HepG2 (cell line): ENCODE data around the gene OR2S2. TPM values are rescaled to one million over a fixed set of nuclear protein-coding genes. Genes with fewer than 3 reads are reported as not detected.

Source experiments
- MLLT10 ChIP-seq: sonication (generic); formaldehyde crosslinking; IDR thresholded peaks from 2 replicates; pipeline ENCODE4 v1.4.0; 2020; ENCODE audit warnings: missing genetic modification reagents
- RAD21 ChIP-seq: fragments of 450-650 bp; formaldehyde crosslinking; IDR thresholded peaks from 2 replicates; pipeline ENCODE4 v1.5.0; 2020; ENCODE audit warnings: mild to moderate bottlenecking
- TBL1XR1 ChIP-seq: fragments of 150-350 bp; IDR thresholded peaks from 2 replicates; pipeline ENCODE4 v1.6.1; 2014; ENCODE audit warnings: borderline replicate concordance, low read length; ENCODE audit not compliant: partially characterized antibody
- ZKSCAN8 ChIP-seq: IDR thresholded peaks from 2 replicates; pipeline ENCODE4 v1.6.1; 2016; ENCODE audit warnings: borderline replicate concordance, missing genetic modification reagents, missing compliant biosample characterization
- ZNF124 ChIP-seq: sonication (generic); formaldehyde crosslinking; IDR thresholded peaks from 2 replicates; pipeline ENCODE4 v1.4.0; 2020; ENCODE audit warnings: missing genetic modification reagents
- ZNF333 ChIP-seq: sonication (generic); formaldehyde crosslinking; IDR thresholded peaks from 2 replicates; pipeline ENCODE4 v1.4.0; 2020; ENCODE audit warnings: mild to moderate bottlenecking, missing genetic modification reagents, borderline replicate concordance
- ZNF564 ChIP-seq: sonication (generic); formaldehyde crosslinking; IDR thresholded peaks from 2 replicates; pipeline ENCODE4 v1.8.1; 2023; ENCODE audit warnings: mild to moderate bottlenecking, missing genetic modification reagents
- polyA plus RNA-seq, 8 experiments: library from polyadenylated mRNA; depleted of rRNA in 3 of 8; stranded (reverse) in 7 of 8; unstranded in 1 of 8; fragments of >200 nt; fragmentation: Illumina TruSeq in 4 of 8; extraction: Trizol in 4 of 8; gene quantifications; 2 replicates each; pipeline versions ENCODE4 v1.2.1 to v1.2.3, GENCODE V29; 2011 to 2016; ENCODE audit warnings: low read depth in 4 of 8, missing spikeins in 1 of 8, mixed read lengths in 1 of 8; ENCODE audit not compliant: insufficient read depth in 1 of 8
- total RNA-seq, 5 experiments: library from RNA; depleted of rRNA; stranded (reverse); fragments of >200 nt; fragmentation: Illumina TruSeq; extraction: Trizol; gene quantifications; 2 replicates each; pipeline ENCODE4 v1.2.3, GENCODE V29; 2016; ENCODE audit warnings: low read depth in 1 of 5
- TF ChIP-seq, protein P1 (sequence below): sonication (generic); formaldehyde crosslinking; IDR thresholded peaks from 2 replicates; pipeline ENCODE4 v1.4.0; 2020; ENCODE audit warnings: missing genetic modification reagents, borderline replicate concordance
- TF ChIP-seq, protein P2 (sequence below): sonication (generic); formaldehyde crosslinking; IDR thresholded peaks from 2 replicates; pipeline ENCODE4 v1.8.0; 2022; ENCODE audit warnings: mild to moderate bottlenecking, missing genetic modification reagents, moderate library complexity
- TF ChIP-seq, protein P3 (sequence below): sonication (generic); formaldehyde crosslinking; IDR thresholded peaks from 2 replicates; pipeline ENCODE4 v1.9.0; 2021; ENCODE audit warnings: missing genetic modification reagents, borderline replicate concordance

OR2S2 gene
- total and polyA plus RNA-seq, 2 of the 13 experiments (the other 11 are each of a cell fraction or from before 2014, with no cell fraction given), result not detected

DNA sequence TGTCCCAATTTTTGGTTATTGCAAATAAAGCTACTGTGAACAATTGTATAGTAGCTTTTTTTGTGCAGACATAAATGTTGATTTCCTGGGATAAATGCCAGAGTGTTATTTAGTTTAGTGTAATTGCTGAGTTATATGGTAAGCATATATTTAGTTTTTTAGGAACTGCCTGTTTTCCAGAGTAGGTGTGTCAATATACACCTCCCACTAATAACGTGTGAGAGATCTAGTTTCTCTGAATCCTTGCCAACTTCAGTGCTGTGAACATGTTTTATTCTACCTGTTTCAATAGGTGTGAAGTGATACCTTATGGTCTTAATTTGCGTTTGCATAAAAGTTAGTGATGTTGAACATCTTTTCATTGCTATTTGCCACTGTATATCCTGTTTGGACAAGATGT is 9.1 kb upstream of the OR2S2 start (continued):
- TF ChIP-seq ZNF124 (CRISPR knock-in tag), result no peak
- TF ChIP-seq, protein P1, sequence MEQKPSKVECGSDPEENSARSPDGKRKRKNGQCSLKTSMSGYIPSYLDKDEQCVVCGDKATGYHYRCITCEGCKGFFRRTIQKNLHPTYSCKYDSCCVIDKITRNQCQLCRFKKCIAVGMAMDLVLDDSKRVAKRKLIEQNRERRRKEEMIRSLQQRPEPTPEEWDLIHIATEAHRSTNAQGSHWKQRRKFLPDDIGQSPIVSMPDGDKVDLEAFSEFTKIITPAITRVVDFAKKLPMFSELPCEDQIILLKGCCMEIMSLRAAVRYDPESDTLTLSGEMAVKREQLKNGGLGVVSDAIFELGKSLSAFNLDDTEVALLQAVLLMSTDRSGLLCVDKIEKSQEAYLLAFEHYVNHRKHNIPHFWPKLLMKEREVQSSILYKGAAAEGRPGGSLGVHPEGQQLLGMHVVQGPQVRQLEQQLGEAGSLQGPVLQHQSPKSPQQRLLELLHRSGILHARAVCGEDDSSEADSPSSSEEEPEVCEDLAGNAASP (CRISPR knock-in tag), result no peak
- TF ChIP-seq, protein P2, sequence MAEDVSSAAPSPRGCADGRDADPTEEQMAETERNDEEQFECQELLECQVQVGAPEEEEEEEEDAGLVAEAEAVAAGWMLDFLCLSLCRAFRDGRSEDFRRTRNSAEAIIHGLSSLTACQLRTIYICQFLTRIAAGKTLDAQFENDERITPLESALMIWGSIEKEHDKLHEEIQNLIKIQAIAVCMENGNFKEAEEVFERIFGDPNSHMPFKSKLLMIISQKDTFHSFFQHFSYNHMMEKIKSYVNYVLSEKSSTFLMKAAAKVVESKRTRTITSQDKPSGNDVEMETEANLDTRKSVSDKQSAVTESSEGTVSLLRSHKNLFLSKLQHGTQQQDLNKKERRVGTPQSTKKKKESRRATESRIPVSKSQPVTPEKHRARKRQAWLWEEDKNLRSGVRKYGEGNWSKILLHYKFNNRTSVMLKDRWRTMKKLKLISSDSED (CRISPR knock-in tag), result no peak
- TF ChIP-seq TBL1XR1, result no peak
- no peak for TF ChIP-seq MLLT10 (CRISPR knock-in tag)
- no peak for TF ChIP-seq ZKSCAN8
- no peak for TF ChIP-seq ZNF333 (CRISPR knock-in tag)
- TF ChIP-seq, protein P3, sequence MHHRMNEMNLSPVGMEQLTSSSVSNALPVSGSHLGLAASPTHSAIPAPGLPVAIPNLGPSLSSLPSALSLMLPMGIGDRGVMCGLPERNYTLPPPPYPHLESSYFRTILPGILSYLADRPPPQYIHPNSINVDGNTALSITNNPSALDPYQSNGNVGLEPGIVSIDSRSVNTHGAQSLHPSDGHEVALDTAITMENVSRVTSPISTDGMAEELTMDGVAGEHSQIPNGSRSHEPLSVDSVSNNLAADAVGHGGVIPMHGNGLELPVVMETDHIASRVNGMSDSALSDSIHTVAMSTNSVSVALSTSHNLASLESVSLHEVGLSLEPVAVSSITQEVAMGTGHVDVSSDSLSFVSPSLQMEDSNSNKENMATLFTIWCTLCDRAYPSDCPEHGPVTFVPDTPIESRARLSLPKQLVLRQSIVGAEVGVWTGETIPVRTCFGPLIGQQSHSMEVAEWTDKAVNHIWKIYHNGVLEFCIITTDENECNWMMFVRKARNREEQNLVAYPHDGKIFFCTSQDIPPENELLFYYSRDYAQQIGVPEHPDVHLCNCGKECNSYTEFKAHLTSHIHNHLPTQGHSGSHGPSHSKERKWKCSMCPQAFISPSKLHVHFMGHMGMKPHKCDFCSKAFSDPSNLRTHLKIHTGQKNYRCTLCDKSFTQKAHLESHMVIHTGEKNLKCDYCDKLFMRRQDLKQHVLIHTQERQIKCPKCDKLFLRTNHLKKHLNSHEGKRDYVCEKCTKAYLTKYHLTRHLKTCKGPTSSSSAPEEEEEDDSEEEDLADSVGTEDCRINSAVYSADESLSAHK, result no peak
- no peak for TF ChIP-seq RAD21 (CRISPR knock-in tag)
- no peak for TF ChIP-seq ZNF564 (CRISPR knock-in tag)
